NCI-H1417 treated with DMSO at 0.1 percent for 48 hours (cell line): ENCODE data around the gene OSR1.

Experiments
- DNase-seq: peaks from one replicate; lab custom pipeline; 2025; lab: John Stamatoyannopoulos, UW

Gene OSR1

GRCh38 chr2:19357402-19358241 is 801 bp downstream of the OSR1 start:
- no peak for DNase-seq

DNA sequence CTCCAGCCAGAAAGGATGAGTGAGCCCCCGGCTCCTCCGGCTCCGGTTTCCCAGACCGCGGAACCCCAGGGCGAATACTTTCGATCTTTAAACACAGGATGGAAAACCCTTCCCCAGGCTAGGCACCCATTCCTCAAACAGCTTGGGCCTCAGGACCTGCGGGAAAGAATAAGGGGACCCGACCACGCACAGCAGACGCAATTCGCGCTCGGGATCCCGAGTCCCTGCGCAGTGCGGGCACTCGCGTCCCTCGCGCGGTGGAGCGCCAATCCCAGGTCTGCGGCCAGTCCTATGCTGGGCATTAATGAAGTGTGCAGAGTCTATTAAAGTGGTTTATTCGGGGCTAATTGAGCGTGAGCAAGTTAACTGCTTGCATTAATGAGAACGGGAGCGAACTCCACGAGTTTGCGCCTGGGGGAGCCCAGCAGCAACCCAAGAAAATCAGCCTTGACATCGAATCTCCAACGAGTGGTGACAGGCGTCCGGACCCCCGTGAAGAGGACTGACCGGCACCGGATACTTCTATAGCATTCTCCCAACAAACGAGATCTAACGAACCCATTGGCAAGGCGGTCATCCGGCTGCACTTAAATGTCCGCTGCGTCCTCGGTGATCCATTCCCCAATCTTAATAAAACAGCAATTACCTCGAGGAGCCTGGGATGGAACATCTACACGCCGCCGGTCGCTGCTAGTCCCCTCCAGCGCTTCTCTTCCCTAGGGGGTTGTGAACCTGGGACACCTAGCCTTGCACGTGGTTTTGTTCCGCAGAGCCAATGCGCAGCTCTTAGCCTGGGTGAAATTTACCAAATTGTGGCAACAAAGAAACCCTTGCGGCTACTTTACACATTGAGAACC is 1.6 kb downstream of the OSR1 start:
- DNase-seq, result no peak

- DNase-seq, result no peak
Observed at GRCh38 chr2:19355931-19356544, 2.4 kb downstream of the OSR1 start.

DNA sequence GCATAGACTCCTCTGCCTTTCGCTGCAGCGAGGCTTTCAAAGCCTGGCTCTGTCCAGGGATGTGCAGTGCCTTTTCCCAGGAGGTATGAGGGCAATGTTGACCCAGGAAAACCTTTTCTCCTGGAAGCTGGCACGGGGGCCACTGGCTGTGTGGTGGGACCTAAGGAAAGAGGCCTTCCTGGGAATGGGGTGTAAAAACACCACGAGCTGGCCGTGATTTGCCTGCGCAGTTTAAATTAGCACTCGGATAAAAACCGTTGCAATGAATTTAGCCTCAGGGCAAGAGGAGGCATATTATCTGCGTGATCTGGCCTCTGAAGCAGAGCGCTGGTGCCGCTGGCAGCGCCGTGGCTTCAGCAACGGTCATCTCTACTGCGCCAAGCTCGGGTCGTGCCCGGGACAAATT is 3.0 kb downstream of the OSR1 start:
- no peak for DNase-seq

DNA sequence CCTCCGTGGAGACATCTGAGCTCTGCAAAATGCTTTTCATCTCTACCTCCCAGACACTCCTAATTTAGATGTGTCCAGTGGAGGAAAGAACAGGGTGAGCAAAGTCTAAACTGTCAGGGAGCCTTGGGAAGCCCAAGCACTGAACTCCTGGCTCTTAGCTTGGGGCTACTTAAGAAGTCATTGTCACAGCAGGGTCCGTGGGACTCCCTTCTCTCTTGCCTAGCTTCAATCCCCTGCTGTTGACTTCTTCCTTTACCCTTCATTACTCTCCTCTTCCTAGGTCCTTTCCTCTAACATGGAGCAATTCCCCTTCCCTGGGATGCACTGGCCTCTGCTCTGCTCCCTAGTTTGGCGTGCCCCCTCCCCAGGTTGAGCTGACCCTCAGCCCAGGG is 3.4 kb downstream of the OSR1 start:
- DNase-seq, result no peak

DNA sequence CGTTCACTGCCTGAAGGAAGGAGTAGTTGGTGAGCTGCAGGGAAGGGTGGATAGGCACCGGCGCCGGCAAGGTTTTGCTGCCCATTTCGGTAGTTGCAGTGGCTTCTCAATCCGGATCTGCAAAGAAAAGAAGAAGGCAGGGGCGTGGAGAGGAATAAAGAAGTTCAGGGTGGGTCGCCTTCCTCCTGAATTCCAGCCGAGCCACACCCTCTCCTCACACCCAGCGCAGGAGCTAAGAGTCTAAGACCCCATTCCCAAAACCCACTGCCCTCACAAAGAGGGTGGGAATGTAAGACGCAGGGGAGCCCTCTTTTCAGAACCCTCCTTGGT is 4.7 kb downstream of the OSR1 start:
- DNase-seq, result no peak

- no peak for DNase-seq
Observed at GRCh38 chr2:19352946-19353720, 5.3 kb downstream of the OSR1 start.

- no peak for DNase-seq
Observed at GRCh38 chr2:19351899-19352697, 6.3 kb downstream of the OSR1 start.

GRCh38 chr2:19351499-19351898 is 6.9 kb downstream of the OSR1 start:
- no peak for DNase-seq

DNA sequence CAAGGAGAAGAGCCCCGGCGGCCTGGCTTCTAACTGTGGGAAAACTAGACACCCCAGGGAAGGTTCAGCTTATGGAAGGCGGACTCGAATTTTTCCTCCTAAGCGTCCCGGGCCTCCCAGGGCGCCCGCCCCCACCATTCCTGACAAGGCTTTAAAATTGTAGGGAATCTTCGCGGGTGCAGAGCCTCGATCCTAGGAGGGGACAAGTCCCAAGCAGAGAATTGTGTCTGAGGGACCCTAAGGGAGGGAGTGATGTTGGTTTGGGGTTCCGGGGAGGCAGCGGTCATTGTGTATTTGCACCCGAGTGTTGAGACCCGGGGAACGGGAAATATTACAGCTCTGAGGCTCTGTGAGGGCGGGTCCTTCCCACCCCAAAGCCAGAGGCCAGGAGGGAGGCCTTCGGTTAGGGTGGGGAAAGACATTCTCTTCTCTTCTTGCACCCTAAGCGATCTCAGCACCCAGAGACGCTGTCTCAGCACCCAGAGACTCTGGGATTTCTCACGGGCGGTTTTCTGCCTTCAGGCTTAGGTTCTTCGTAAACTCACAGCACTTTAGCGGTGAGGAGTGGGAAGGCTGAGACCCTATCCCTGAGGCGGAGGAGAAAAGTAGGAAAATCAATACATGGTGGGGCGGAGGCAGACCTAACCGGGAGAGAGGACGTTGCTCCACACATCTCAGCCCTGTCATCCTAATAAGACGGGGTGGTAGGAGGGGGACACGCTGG is 7.6 kb downstream of the OSR1 start:
- DNase-seq, result no peak

GRCh38 chr2:19349911-19350677 is 8.3 kb downstream of the OSR1 start:
- DNase-seq, result no peak

DNA sequence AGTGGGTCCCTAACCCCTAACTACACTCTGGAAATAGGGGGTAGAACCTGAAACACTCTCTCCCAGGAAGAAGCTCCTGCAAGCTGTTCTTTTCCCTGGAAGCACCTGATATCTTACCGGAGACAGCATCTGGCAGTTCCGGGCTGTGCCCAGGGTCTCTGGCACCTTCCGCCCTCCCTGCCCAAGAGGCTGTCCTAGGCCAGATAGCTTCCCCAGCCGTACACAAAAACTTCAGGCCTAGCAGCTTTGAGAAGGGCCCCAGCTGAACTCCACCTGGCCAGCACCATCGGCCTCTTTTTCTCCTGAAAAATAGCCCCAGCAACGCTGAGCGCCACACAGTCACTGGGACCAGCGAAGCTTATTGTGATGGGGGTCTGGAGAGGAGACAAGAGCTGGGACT is 9.7 kb downstream of the OSR1 start:
- no peak for DNase-seq

GRCh38 chr2:19347619-19348562 is 10.5 kb downstream of the OSR1 start:
- DNase-seq, result peak; percentile 91

DNA sequence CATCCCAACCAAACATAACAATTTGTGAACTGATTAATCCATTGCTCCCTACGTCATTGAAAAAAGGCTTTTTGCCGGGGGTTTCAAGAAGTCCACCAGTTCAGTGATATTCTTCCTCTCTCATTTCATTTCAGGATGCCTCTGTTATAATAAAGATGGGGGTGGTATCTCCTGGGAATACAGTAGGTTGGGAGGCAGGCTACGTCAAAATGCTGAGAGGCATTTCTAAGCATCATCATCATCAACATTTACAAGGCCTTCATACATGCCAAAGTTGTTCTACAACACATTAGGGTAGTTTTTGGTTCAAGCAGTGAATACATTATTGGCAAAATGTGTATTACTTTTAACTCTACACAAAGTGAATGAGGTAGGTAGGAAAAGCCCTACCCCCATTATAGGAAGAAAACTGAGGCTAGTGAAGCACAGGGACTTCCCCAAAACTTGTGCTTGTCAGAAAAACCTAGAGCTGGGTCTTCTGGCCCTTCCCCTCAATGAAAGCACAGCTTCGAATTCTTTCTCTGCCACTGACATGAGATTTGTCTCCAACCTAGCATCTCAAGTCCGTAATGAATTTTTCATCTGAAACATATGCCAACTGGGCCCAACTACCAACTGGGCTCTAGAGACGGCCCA is 11.3 kb downstream of the OSR1 start:
- no peak for DNase-seq

GRCh38 chr2:19337742-19338141 is 20.7 kb downstream of the OSR1 start:
- no peak for DNase-seq

DNA sequence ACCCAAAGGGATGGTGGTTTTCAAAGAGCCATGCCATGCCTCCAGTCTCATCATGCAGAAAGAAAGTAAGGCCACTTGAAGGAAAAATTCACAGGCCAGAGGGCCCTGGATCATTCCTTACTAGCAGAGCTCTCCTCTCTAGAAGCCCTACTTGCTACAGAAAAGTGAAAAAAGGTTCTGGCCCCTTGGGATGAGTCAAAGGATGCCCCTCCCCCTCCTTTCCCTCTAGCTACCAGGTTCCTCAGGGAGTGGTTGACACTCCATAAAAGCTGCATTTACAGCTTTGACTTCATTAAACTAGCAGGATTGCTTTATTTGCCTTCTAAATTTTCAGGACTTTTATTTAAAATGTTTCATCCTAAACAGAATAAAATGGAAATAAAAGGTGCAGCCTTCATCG is 21.2 kb downstream of the OSR1 start:
- DNase-seq, result no peak

GRCh38 chr2:19336781-19337180 is 21.6 kb downstream of the OSR1 start:
- DNase-seq, result no peak

DNA sequence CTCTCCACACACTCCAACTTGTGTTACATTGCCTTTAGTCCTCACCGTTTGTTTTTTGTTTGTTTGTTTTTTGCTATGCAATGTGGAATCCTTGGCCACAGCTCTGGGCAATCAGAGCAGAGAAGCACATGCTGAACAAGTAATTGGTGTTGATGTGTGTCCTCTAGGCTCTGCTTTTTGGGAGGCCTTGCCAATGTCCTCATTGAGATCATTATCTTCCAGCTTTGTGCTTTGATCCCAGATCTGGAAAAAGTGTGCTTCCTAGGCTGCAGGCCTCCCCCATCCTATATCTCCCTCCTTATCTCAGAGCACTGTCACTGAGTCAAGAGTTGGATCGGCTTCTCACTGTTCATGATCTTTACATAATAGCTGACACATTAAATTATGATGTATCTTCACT is 25.9 kb downstream of the OSR1 start:
- no peak for DNase-seq
